Activated B cell treated with CpG ODN at 0.5 μM for 24 hours (primary cell): Measurements from ENCODE around the gene SOWAHD. TPM values are rescaled to one million over a fixed set of nuclear protein-coding genes. Genes with fewer than 3 reads are reported as not detected.
A peak's percentile ranks its signal among the peaks of the same experiment; 100 is the strongest.

Experiments used
- ATAC-seq: fragments of 200-7000 bp; cut with Tn5 transposase; one replicate; pipeline ENCODE4 v1.10.0; 2021; ENCODE audit warnings: low read depth, mild to moderate bottlenecking, moderate library complexity
- CTCF ChIA-PET: fragments of 350-600 bp; sonication (Branson Sonifier 250); formaldehyde crosslinking; loops from one replicate; lab custom pipeline; 2021; ENCODE audit warnings: antibody characterized with exemption; lab: Charles Lee
- POLR2A ChIA-PET: fragments of 350-600 bp; sonication (Branson Sonifier 250); formaldehyde crosslinking; loops from one replicate; lab custom pipeline; 2021; ENCODE audit warnings: antibody characterized with exemption; lab: Charles Lee
- DNase-seq: peaks from one replicate; pipeline ENCODE4 v3.0.0; 2022
- H3K27ac Mint-ChIP-seq: one replicate; pipeline ENCODE4 v1.8.0; 2020; ENCODE audit warnings: mixed read lengths
- H3K27me3 Mint-ChIP-seq: one replicate; pipeline ENCODE4 v1.8.0; 2021; ENCODE audit warnings: mixed read lengths
- H3K36me3 Mint-ChIP-seq: one replicate; pipeline ENCODE4 v1.8.0; 2021; ENCODE audit warnings: low read depth, mixed read lengths
- H3K4me1 Mint-ChIP-seq: one replicate; pipeline ENCODE4 v1.8.0; 2021; ENCODE audit warnings: mixed read lengths
- H3K4me3 Mint-ChIP-seq: one replicate; pipeline ENCODE4 v1.8.0; 2020; ENCODE audit warnings: mild to moderate bottlenecking, mixed read lengths
- H3K9me3 Mint-ChIP-seq: one replicate; pipeline ENCODE4 v1.8.0; 2020; ENCODE audit warnings: mixed read lengths
- CTCF ChIP-seq: fragments of 200-600 bp; IDR thresholded peaks from one replicate; pipeline ENCODE4 v1.8.0; 2022; ENCODE audit warnings: antibody characterized with exemption, mild to moderate bottlenecking
- intact Hi-C: fragments of 100-400 bp; cut with micrococcal nuclease; formaldehyde crosslinking; loops from one replicate; pipeline ENCODE4 v1.15.1; 2024
- total RNA-seq: library from RNA; stranded (reverse); gene quantifications from 2 replicates; pipeline ENCODE4 v1.2.3, GENCODE V29; 2022

The SOWAHD gene
- total RNA-seq, 1 donor from 2014 or later: 9.9 TPM

GRCh38 chrX:119757646-119757978 lies 776 bp upstream of the SOWAHD start:
- DNase-seq (no peak), ATAC-seq (no peak)
- ChIA-PET POLR2A (interaction anchor here (0.6 to 5.7 kb wide), 12 partner anchors 13 to 186 kb away, joined by 3 to 27 read pairs (median 8); partner anchors contain the start of genes NKRF, RPL39, SEPTIN6 and UBE2A), CTCF (interaction anchor here (1.5 to 2.0 kb wide), 3 partner anchors 13 to 34 kb away, joined by 4 to 6 read pairs (median 6); partner anchors contain the start of gene RPL39)
- H3K36me3 Mint-ChIP-seq: no peaks in the 10 kb centered on the region
- H3K27me3 Mint-ChIP-seq: no peaks in the 10 kb centered on the region
- intact Hi-C loops: no loop called here
- H3K4me3 Mint-ChIP-seq: peak overlapping the region; percentile 82
- no peaks in the 10 kb centered on the region for H3K9me3 Mint-ChIP-seq
- no peak for TF ChIP-seq CTCF
- peaks cover 65% of the 10 kb centered on the region for H3K4me1 Mint-ChIP-seq
- peak overlapping the region; percentile 98 for H3K27ac Mint-ChIP-seq

- H3K36me3 Mint-ChIP-seq: no peaks in the 10 kb centered on the region
- no peaks in the 10 kb centered on the region for H3K9me3 Mint-ChIP-seq
- H3K4me3 Mint-ChIP-seq: peak overlapping the region; percentile 82
- peak; percentile 5 for ATAC-seq
- peak; percentile 34 for DNase-seq
- CTCF ChIA-PET: interaction anchor here (0.9 to 1.6 kb wide), 3 partner anchors 21 to 112 kb away, joined by 3 to 6 read pairs (median 6); partner anchors contain the start of gene RPL39
- peak overlapping the region; percentile 86 for H3K27ac Mint-ChIP-seq
- H3K4me1 Mint-ChIP-seq: peaks cover 74% of the 10 kb centered on the region
- no peaks in the 10 kb centered on the region for H3K27me3 Mint-ChIP-seq
- TF ChIP-seq CTCF: no peak
- POLR2A ChIA-PET: interaction anchor here (0.6 to 5.7 kb wide), 13 partner anchors 10 to 184 kb away, joined by 3 to 27 read pairs (median 6); partner anchors contain the start of genes NKRF, RPL39, SEPTIN6 and UBE2A
- intact Hi-C loops: no loop called here
These were observed 401 bp downstream of the SOWAHD start for GRCh38 chrX:119758731-119759247.

- Mint-ChIP-seq H3K36me3 (no peaks in the 10 kb centered on the region), H3K4me3 (peak overlapping the region; percentile 82), H3K9me3 (no peaks in the 10 kb centered on the region), H3K27ac (peak overlapping the region; percentile 86), H3K4me1 (peaks cover 75% of the 10 kb centered on the region), H3K27me3 (no peaks in the 10 kb centered on the region)
- CTCF ChIA-PET: interaction anchor here (0.9 to 1.6 kb wide), 3 partner anchors 20 to 112 kb away, joined by 3 to 6 read pairs (median 6); partner anchors contain the start of gene RPL39
- no peak for ATAC-seq
- no peak for TF ChIP-seq CTCF
- no peak for DNase-seq
- intact Hi-C loops: no loop called here
- POLR2A ChIA-PET: interaction anchor here (1.0 to 5.7 kb wide), 9 partner anchors 10 to 185 kb away, joined by 4 to 27 read pairs (median 10); partner anchors contain the start of genes RPL39, SEPTIN6 and UBE2A
These were observed 919 bp downstream of the SOWAHD start for GRCh38 chrX:119759248-119759766.

- Mint-ChIP-seq H3K4me1 (peaks cover 74% of the 10 kb centered on the region), H3K9me3 (no peaks in the 10 kb centered on the region), H3K27me3 (no peaks in the 10 kb centered on the region), H3K27ac (peak overlapping the region; percentile 86), H3K4me3 (peak overlapping the region; percentile 82), H3K36me3 (no peaks in the 10 kb centered on the region)
- TF ChIP-seq CTCF: no peak
- intact Hi-C loops: loop anchor here (1.0 kb wide), 1 partner anchor 11 kb away; no protein-coding TSS in a partner anchor
- DNase-seq: no peak
- POLR2A ChIA-PET: interaction anchor here (0.6 to 5.7 kb wide), 9 partner anchors 11 to 186 kb away, joined by 3 to 27 read pairs (median 10); partner anchors contain the start of genes RPL39, SEPTIN6 and UBE2A
- CTCF ChIA-PET: interaction anchor here (1.0 kb wide), 1 partner anchor 10 kb away, joined by 4 read pairs; no protein-coding TSS in a partner anchor
- ATAC-seq: peak; percentile 22
These were observed 1.9 kb downstream of the SOWAHD start for GRCh38 chrX:119760026-119760877.
